ENCODE measurements around the gene KAT6B.

Gene KAT6B

DNA sequence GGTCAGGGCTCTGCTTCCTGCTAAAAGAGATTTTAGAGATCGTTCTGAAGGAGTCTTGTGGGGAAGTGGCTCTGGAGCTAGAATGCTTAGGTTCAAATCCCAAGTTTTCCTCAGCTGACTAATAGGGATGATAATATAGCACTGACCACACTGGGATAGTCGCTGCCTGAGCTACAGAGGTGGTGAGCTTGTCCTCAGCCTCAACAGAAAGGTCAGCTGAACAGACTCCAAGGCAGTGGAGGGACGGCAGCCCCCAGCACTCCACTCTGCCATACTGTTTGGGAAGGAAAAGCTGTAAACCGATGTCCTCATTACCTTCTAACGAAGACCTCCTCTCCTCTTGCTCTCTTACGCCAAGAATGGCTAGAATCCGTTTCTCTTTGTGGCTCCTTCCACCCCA is 36.2 kb downstream of the KAT6B start:
- no peak overlapping the region for H3K27ac ChIP-seq
- no peak for TF ChIP-seq ZFX (IDR thresholded peaks at IDR 0.05; ENCODE audit: borderline replicate concordance)
- TF ChIP-seq, protein P1, sequence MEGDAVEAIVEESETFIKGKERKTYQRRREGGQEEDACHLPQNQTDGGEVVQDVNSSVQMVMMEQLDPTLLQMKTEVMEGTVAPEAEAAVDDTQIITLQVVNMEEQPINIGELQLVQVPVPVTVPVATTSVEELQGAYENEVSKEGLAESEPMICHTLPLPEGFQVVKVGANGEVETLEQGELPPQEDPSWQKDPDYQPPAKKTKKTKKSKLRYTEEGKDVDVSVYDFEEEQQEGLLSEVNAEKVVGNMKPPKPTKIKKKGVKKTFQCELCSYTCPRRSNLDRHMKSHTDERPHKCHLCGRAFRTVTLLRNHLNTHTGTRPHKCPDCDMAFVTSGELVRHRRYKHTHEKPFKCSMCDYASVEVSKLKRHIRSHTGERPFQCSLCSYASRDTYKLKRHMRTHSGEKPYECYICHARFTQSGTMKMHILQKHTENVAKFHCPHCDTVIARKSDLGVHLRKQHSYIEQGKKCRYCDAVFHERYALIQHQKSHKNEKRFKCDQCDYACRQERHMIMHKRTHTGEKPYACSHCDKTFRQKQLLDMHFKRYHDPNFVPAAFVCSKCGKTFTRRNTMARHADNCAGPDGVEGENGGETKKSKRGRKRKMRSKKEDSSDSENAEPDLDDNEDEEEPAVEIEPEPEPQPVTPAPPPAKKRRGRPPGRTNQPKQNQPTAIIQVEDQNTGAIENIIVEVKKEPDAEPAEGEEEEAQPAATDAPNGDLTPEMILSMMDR (IDR thresholded peaks at IDR 0.05) = no peak

DNA sequence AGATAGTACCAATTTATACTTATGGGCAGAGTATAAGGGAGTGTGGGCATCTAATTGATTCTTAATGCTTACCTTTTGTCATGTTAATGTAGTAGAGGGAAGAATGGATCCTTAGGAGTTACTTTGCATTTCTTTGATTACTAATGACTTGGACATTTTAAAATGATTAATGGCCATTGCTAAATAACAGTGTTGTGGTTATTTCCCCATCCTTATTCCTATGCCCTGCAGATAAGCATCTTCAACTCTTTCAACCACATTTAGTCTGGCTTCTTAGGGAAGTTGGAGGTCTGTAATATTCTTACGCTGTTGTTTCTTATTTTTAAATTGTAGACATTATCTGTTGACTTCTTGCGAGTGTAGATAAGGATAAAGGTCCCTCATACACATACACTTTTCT is 37.2 kb downstream of the KAT6B start:
- H3K27ac ChIP-seq = no peak overlapping the region
- TF ChIP-seq, protein P1 (IDR thresholded peaks at IDR 0.05) = no peak
- no peak for TF ChIP-seq ZFX (IDR thresholded peaks at IDR 0.05; ENCODE audit: borderline replicate concordance)

DNA sequence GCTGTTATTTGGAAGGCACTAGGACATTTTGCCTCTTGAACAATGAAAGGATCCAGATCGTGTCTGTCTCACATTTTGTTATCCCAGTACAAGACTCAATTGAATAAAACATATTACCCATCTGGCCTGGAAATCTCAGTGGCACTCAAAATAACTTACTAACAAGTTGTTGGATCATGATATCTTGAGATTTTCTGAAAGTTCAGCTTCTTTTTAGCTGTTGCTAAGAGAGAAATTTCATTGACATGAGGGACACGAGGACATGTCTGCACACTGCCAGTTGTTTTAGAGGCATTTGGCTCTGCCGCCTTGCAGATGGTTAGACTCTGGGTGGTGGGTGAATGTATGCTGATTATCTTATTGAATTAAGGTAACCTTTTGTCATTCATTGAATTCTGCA is 41.0 kb downstream of the KAT6B start:
- TF ChIP-seq, protein P1 (IDR thresholded peaks at IDR 0.05) = no peak
- TF ChIP-seq ZFX (IDR thresholded peaks at IDR 0.05; ENCODE audit: borderline replicate concordance) = no peak
- H3K27ac ChIP-seq = no peak overlapping the region

DNA sequence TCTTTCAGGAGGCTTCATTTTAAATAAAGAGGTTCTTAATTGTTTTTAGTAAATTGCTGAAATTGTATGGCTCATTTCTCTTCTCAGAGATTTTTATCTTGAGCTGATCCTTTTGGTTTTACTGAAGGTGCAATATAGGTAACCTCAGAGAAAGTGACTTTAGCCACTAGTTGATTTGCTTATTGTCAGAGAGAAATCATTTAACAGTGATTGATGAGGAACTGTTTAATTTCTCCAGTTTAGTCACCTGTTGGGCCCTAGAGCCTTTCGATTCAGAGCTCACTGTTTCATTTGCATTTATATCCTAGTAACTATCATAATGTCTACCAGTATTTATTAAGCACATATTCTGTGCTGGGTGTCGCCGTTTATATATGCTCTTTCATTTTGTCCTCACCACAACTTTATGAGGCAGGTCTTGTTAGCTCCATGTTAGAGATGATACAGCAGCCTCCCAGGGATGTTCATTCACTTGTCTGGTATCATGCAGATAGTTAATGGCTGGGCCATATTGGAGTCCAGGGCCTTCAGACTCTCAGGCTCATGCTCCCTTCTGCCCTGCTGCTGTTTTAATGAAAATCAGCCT is 42.1 kb downstream of the KAT6B start:
- TF ChIP-seq, protein P1 (IDR thresholded peaks at IDR 0.05) = no peak
- no peak for TF ChIP-seq ZFX (IDR thresholded peaks at IDR 0.05; ENCODE audit: borderline replicate concordance)
- no peak overlapping the region for H3K27ac ChIP-seq

DNA sequence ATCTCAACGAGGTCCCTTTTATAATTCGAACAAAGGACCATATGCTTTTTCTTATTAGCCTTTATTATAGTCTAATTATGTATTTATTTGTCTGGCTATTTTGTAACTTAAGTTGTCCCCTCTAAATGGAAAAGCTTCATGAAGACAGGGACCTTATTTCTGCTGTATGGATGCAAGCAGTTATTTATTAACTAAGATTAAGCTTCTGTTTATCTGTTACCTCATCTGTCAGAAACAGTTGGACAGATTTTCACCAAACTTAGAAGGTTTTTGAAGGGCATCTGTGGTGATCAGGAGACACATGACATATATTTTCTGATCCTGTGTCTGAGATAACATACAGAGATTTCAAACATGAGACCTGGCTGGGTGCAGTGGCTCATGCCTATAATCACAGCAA is 43.2 kb downstream of the KAT6B start:
- no peak overlapping the region for H3K27ac ChIP-seq
- TF ChIP-seq, protein P1 (IDR thresholded peaks at IDR 0.05) = no peak
- no peak for TF ChIP-seq ZFX (IDR thresholded peaks at IDR 0.05; ENCODE audit: borderline replicate concordance)

DNA sequence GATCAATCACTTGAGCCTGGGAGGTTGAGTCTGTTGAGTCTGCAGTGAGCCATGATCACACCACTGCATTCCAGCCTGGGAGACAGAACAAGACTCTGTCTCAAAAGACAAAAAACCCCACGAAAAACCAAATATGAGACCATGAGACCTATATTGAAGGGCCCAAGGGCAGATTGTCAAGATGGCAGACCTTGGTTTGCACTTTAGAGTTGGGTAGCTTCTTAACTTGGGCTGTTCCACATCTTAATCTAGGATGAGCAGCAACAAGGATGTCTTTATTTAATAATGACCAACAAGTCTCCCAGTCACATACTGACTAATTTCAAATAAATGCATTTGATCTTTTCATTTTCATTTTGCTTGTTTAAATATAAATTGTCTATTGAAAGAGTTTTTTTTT is 43.8 kb downstream of the KAT6B start:
- TF ChIP-seq, protein P1 (IDR thresholded peaks at IDR 0.05) = no peak
- TF ChIP-seq ZFX (IDR thresholded peaks at IDR 0.05; ENCODE audit: borderline replicate concordance) = no peak
- no peak overlapping the region for H3K27ac ChIP-seq

DNA sequence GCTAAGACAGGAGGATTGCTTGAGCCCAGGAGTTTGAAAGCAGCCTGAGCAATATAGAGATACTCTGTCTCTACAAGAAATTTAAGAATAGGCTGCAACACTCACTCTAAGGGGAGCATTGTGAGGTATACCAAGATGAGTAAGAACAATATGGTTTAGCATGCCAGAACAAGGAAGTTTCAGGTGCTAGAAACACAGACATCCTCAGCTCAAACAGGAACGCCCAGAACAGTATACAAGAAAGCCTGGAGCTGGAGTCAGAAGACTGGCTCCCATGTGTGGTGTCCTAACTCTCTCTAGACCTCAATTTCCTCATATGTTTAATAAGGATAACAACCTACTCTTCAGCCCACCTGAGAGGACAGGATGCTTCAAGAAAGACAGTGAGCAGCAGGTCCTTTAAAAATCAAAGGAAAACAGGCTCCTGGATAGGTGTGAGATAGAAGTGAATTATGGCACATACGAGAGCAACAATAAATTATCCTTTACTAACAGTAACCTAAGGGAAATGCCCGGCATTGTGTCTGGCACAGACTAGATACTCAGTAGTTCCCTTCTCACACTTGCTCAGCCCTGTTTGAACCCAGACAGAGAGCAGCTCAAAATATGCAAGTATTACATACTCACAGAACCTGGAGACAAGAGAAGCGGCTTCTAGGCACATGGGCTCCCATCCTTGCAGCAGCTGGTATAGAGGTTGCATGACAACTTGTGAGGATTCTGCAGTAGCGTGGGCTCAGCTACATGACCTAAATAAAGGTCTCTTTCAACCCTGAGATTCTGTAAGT is 45.4 kb downstream of the KAT6B start:
- TF ChIP-seq, protein P1 (IDR thresholded peaks at IDR 0.05) = no peak
- no peak for TF ChIP-seq ZFX (IDR thresholded peaks at IDR 0.05; ENCODE audit: borderline replicate concordance)
- no peak overlapping the region for H3K27ac ChIP-seq

Data from 22Rv1 (cell line).